ENCODE data around the gene PRDM15.

The PRDM15 gene

GRCh38 chr21:41760411-41760810, 118.7 kb downstream of the PRDM15 start:
- Histone ChIP-seq H3K4me3 (ENCODE audit: low read depth, low read length) (no peak overlapping the region), H2AFZ (ENCODE audit: low read length, unreplicated experiment) (no peak overlapping the region), H3K79me2 (ENCODE audit: control insufficient read depth, insufficient read depth, low read length, unreplicated experiment) (no peaks in the 10 kb centered on the region), H3K4me1 (ENCODE audit: control insufficient read depth, insufficient read depth, low read length, unreplicated experiment) (peaks cover 5% of the 10 kb centered on the region), H3K27me3 (ENCODE audit: insufficient read depth, low read length) (peaks cover 3% of the 10 kb centered on the region), H3K36me3 (ENCODE audit: insufficient read depth, low read length) (no peaks in the 10 kb centered on the region), H3K27ac (ENCODE audit: low read depth, low read length) (no peak overlapping the region)

DNA sequence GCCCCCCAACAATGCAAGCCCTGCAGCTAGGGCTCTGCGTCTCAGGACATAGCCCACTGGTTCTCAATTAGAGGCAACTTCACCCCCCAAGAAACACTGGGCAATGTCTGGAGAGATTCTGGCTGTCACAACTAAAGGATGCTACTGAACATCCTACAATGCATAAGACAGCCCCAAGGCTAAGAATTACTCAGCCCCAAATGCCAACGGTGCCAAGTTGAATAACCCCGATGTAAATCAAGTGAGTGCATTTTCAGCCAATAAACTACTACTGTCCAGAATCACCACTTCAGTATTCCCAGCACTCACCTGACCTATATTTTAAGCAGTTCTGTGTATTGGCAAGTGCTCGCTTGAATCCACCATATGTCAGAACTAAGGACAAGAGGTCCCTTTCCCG, 119.2 kb downstream of the PRDM15 start:
- H3K4me1 ChIP-seq (ENCODE audit: control insufficient read depth, insufficient read depth, low read length, unreplicated experiment) = peaks cover 5% of the 10 kb centered on the region
- H3K4me3 ChIP-seq (ENCODE audit: low read depth, low read length) = no peak overlapping the region
- H3K27ac ChIP-seq (ENCODE audit: low read depth, low read length) = no peak overlapping the region

GRCh38 chr21:41759214-41759840, 119.8 kb downstream of the PRDM15 start:
- H3K4me1 ChIP-seq (ENCODE audit: control insufficient read depth, insufficient read depth, low read length, unreplicated experiment) = peaks cover 5% of the 10 kb centered on the region
- H3K79me2 ChIP-seq (ENCODE audit: control insufficient read depth, insufficient read depth, low read length, unreplicated experiment) = no peaks in the 10 kb centered on the region
- no peaks in the 10 kb centered on the region for H3K27me3 ChIP-seq (ENCODE audit: insufficient read depth, low read length)
- no peak overlapping the region for H2AFZ ChIP-seq (ENCODE audit: low read length, unreplicated experiment)
- H3K36me3 ChIP-seq (ENCODE audit: insufficient read depth, low read length) = no peaks in the 10 kb centered on the region
- H3K4me3 ChIP-seq (ENCODE audit: low read depth, low read length) = no peak overlapping the region
- no peak overlapping the region for H3K27ac ChIP-seq (ENCODE audit: low read depth, low read length)

More for the DNA sequence above, 119.2 kb downstream of the PRDM15 start:
- H3K27me3 ChIP-seq (ENCODE audit: insufficient read depth, low read length) = no peaks in the 10 kb centered on the region; the same call in 1 of the 2 replicates
- H3K79me2 ChIP-seq (ENCODE audit: control insufficient read depth, insufficient read depth, low read length, unreplicated experiment) = no peaks in the 10 kb centered on the region
- H3K36me3 ChIP-seq (ENCODE audit: insufficient read depth, low read length) = no peaks in the 10 kb centered on the region
- no peak overlapping the region for H2AFZ ChIP-seq (ENCODE audit: low read length, unreplicated experiment)

- Histone ChIP-seq H3K4me1 (ENCODE audit: control insufficient read depth, insufficient read depth, low read length, unreplicated experiment) (peaks cover 5% of the 10 kb centered on the region), H3K27me3 (ENCODE audit: insufficient read depth, low read length) (no peaks in the 10 kb centered on the region), H3K27ac (ENCODE audit: low read depth, low read length) (no peak overlapping the region), H3K4me3 (ENCODE audit: low read depth, low read length) (no peak overlapping the region), H3K79me2 (ENCODE audit: control insufficient read depth, insufficient read depth, low read length, unreplicated experiment) (no peaks in the 10 kb centered on the region), H3K36me3 (ENCODE audit: insufficient read depth, low read length) (no peaks in the 10 kb centered on the region), H2AFZ (ENCODE audit: low read length, unreplicated experiment) (no peak overlapping the region)
Observed at GRCh38 chr21:41758550-41758949, 120.6 kb downstream of the PRDM15 start.

DNA sequence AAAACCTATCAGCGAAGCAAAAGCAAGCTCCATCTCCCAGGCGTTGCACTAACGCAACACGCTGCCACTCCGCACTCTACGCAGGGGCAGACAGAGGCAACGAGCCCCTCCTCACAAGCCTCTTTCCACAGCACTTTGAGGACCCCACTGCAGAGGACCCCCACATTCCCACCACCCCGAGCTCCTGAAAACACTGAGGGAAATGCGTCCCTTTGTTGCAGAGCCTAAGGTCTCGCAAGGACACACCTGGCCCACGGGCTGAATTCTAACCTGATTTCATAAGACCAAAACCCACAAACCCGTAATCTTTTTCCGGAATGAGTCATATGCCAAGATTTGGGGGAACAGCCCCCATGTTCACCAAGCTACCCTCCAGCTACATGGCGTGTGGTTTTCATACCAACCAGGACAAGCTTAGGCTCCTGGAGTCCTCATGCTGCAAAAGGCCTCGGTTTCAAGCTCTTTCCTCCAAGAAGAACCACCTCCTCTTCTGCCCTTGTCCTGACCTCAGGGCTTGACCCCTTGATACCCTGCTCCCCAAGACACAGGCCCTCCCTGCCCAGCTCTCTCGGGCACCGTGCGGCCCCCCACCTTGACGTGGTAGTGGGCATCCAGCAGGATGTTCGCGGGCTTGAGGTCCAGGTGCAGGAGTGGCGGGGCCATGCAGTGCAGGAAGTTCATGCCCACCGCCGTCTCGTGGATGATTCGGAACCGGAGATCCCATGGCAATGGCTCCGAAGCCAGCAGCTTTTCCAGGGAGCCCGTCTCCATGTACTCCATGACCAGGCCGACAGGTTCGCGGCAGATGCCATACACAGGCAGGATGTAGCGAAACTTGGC, 123.0 kb downstream of the PRDM15 start:
- Histone ChIP-seq H3K79me2 (ENCODE audit: control insufficient read depth, insufficient read depth, low read length, unreplicated experiment) (no peaks in the 10 kb centered on the region), H3K4me1 (ENCODE audit: control insufficient read depth, insufficient read depth, low read length, unreplicated experiment) (peaks cover 15% of the 10 kb centered on the region), H3K27ac (ENCODE audit: low read depth, low read length) (no peak overlapping the region), H3K36me3 (ENCODE audit: insufficient read depth, low read length) (no peaks in the 10 kb centered on the region), H3K4me3 (ENCODE audit: low read depth, low read length) (no peak overlapping the region), H2AFZ (ENCODE audit: low read length, unreplicated experiment) (no peak overlapping the region), H3K27me3 (ENCODE audit: insufficient read depth, low read length) (no peaks in the 10 kb centered on the region)

GRCh38 chr21:41755258-41755933, 123.7 kb downstream of the PRDM15 start:
- Histone ChIP-seq H3K27me3 (ENCODE audit: insufficient read depth, low read length) (no peaks in the 10 kb centered on the region), H3K79me2 (ENCODE audit: control insufficient read depth, insufficient read depth, low read length, unreplicated experiment) (no peaks in the 10 kb centered on the region), H3K36me3 (ENCODE audit: insufficient read depth, low read length) (no peaks in the 10 kb centered on the region), H2AFZ (ENCODE audit: low read length, unreplicated experiment) (no peak overlapping the region), H3K27ac (ENCODE audit: low read depth, low read length) (no peak overlapping the region), H3K4me3 (ENCODE audit: low read depth, low read length) (no peak overlapping the region), H3K4me1 (ENCODE audit: control insufficient read depth, insufficient read depth, low read length, unreplicated experiment) (peaks cover 22% of the 10 kb centered on the region)

DNA sequence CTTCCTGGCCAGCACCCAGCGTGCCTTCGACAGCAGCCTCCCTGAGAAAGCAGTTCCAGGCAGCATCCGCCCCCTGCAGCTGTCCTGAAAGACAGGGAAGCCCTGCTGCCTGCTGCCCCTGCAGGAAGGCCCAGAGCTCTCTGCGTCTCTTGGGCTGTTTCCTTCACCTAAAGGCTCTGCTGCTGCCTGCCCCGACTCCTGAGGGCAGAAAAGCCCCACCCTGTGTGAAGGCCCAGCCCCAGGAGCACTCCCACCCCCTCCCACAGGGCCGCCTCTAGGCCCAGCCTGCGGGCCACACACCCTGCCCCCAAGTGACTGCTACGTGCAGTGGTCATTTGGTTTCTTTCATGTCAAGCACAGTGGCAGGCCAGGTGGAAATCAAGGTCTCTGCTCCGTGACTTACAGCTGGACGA, 124.7 kb downstream of the PRDM15 start:
- Histone ChIP-seq H3K27me3 (ENCODE audit: insufficient read depth, low read length) (no peaks in the 10 kb centered on the region), H3K4me3 (ENCODE audit: low read depth, low read length) (no peak overlapping the region), H3K79me2 (ENCODE audit: control insufficient read depth, insufficient read depth, low read length, unreplicated experiment) (no peaks in the 10 kb centered on the region), H3K27ac (ENCODE audit: low read depth, low read length) (no peak overlapping the region), H3K4me1 (ENCODE audit: control insufficient read depth, insufficient read depth, low read length, unreplicated experiment) (peaks cover 29% of the 10 kb centered on the region), H2AFZ (ENCODE audit: low read length, unreplicated experiment) (no peak overlapping the region), H3K36me3 (ENCODE audit: insufficient read depth, low read length) (no peaks in the 10 kb centered on the region)

DNA sequence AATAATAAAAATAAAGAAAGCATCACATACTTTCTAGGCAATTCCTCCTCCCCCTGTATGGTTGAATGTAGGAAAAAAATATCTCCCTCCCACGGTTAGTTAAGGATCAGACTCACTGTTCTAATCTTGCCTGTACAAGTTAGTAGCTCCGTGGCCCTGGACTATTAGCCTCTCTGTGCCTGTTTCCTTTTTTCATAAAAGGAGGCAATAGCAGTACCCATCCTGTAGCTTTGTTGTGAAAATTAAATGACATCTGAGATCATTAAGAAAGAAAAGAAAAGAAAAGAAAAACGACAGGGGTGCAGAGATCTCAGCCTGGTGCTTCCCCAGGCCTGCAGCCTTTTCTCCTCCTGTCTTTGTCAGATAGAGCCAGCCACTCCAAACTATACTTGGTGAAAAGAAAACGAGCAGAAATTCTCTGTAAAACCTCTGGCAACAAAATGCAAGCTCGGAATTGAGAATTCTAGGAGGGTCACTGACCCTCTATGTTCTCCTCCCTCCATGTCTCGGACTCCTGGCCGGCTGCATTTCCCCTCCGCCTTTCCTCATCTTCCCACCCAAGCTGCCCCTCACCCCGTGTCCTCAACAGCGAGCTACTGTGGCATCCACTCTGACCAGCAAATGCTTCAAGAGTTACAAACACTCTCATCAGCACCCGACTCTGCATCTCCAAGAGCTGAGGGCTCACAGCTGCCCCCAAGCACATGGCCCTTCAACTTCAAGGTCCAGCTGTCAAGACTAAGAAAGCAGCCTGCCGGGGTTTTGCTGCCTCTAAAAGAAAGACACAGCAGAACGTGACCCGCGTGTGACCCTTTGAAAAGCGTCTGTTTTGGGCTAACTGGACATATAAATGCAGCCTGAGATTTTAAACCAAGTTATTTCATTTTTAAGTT, 125.9 kb downstream of the PRDM15 start:
- Histone ChIP-seq H2AFZ (ENCODE audit: low read length, unreplicated experiment) (no peak overlapping the region), H3K27me3 (ENCODE audit: insufficient read depth, low read length) (no peaks in the 10 kb centered on the region), H3K36me3 (ENCODE audit: insufficient read depth, low read length) (no peaks in the 10 kb centered on the region)

GRCh38 chr21:41752231-41752681, 126.9 kb downstream of the PRDM15 start:
- peaks cover 29% of the 10 kb centered on the region for H3K4me1 ChIP-seq (ENCODE audit: control insufficient read depth, insufficient read depth, low read length, unreplicated experiment)
- H3K79me2 ChIP-seq (ENCODE audit: control insufficient read depth, insufficient read depth, low read length, unreplicated experiment) = no peaks in the 10 kb centered on the region
- no peaks in the 10 kb centered on the region for H3K36me3 ChIP-seq (ENCODE audit: insufficient read depth, low read length)
- no peak overlapping the region for H3K4me3 ChIP-seq (ENCODE audit: low read depth, low read length)
- no peak overlapping the region for H3K27ac ChIP-seq (ENCODE audit: low read depth, low read length)
- H3K27me3 ChIP-seq (ENCODE audit: insufficient read depth, low read length) = no peaks in the 10 kb centered on the region
- no peak overlapping the region for H2AFZ ChIP-seq (ENCODE audit: low read length, unreplicated experiment)

More for the DNA sequence above, 125.9 kb downstream of the PRDM15 start:
- no peaks in the 10 kb centered on the region for H3K79me2 ChIP-seq (ENCODE audit: control insufficient read depth, insufficient read depth, low read length, unreplicated experiment)
- H3K4me3 ChIP-seq (ENCODE audit: low read depth, low read length) = no peak overlapping the region
- no peak overlapping the region for H3K27ac ChIP-seq (ENCODE audit: low read depth, low read length)
- peaks cover 29% of the 10 kb centered on the region for H3K4me1 ChIP-seq (ENCODE audit: control insufficient read depth, insufficient read depth, low read length, unreplicated experiment)

DNA sequence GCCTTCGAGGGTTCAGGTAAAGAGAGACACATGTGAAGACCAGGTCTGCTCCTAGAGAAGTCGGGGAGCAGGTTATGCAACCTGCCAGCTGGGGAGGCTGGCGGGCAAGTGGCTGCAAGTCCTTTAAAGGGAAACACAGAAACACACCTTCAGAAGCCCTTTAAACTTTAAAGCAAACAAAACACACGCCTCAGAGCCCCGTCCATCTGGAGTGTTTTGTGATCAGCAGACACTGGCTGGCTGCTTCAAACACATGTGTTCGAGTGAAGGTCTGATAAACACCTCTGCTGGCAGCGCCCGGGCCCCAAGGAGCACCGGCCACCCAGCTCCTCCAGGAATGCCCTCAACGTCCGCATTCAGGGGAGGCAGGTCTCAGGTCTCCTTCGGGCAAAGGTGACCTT, 127.5 kb downstream of the PRDM15 start:
- Histone ChIP-seq H3K4me3 (ENCODE audit: low read depth, low read length) (no peak overlapping the region), H3K79me2 (ENCODE audit: control insufficient read depth, insufficient read depth, low read length, unreplicated experiment) (no peaks in the 10 kb centered on the region), H3K27me3 (ENCODE audit: insufficient read depth, low read length) (no peaks in the 10 kb centered on the region), H3K27ac (ENCODE audit: low read depth, low read length) (no peak overlapping the region), H3K4me1 (ENCODE audit: control insufficient read depth, insufficient read depth, low read length, unreplicated experiment) (peaks cover 29% of the 10 kb centered on the region), H2AFZ (ENCODE audit: low read length, unreplicated experiment) (no peak overlapping the region), H3K36me3 (ENCODE audit: insufficient read depth, low read length) (no peaks in the 10 kb centered on the region)

Measured in ACC112 (cell line).